GM12873 (cell line): ENCODE data around the gene SCIN.

ENCODE experiments used
- CTCF ChIP-seq: IDR thresholded peaks from 2 replicates; pipeline ENCODE4 v1.5.1; 2012; ENCODE audit warnings: low read depth, mild to moderate bottlenecking, moderate library complexity, low read length, control low read depth; ENCODE audit not compliant: insufficient read depth; ENCODE audit errors: missing control alignments

Gene SCIN

GRCh38 chr7:12699299-12699698 lies 128.8 kb downstream of the SCIN start:
- TF ChIP-seq CTCF = no peak

GRCh38 chr7:12701433-12701832 lies 130.9 kb downstream of the SCIN start:
- TF ChIP-seq CTCF = no peak

GRCh38 chr7:12703881-12704280 lies 133.4 kb downstream of the SCIN start:
- TF ChIP-seq CTCF = no peak

GRCh38 chr7:12705878-12706277 lies 135.4 kb downstream of the SCIN start:
- no peak for TF ChIP-seq CTCF

GRCh38 chr7:12706900-12707536 lies 136.5 kb downstream of the SCIN start:
- TF ChIP-seq CTCF = no peak

GRCh38 chr7:12708314-12708713 lies 137.8 kb downstream of the SCIN start:
- TF ChIP-seq CTCF = no peak
